Stimulated activated CD4-positive, alpha-beta T cell treated with anti-CD3 and anti-CD28 coated beads, Interleukin-1b, Interleukin-23, amount 100 ng/mL, for 24 hours (primary cell): ENCODE results near the gene IL20RA.
A peak's percentile ranks its signal among the peaks of the same experiment; 100 is the strongest.
"Not testable (repeated sequence)": the region's sequence is repeated elsewhere in the genome, so short reads cannot be mapped to it uniquely, and the experiment has no call there.

Experiments
- DNase-seq, 4 experiments: peaks; one replicate each; pipeline ENCODE4 v3.0.0-alpha.2; 2020; ENCODE audit warnings: low read depth in 4 of 4, low spot score in 1 of 4

Gene IL20RA

GRCh38 chr6:137044366-137045221, at the start of gene IL20RA:
TSS of gene IL20RA (minus strand) at chr6:137044965. CDS start at chr6:137044728, 237 bp downstream.
- DNase-seq = no peak

DNA sequence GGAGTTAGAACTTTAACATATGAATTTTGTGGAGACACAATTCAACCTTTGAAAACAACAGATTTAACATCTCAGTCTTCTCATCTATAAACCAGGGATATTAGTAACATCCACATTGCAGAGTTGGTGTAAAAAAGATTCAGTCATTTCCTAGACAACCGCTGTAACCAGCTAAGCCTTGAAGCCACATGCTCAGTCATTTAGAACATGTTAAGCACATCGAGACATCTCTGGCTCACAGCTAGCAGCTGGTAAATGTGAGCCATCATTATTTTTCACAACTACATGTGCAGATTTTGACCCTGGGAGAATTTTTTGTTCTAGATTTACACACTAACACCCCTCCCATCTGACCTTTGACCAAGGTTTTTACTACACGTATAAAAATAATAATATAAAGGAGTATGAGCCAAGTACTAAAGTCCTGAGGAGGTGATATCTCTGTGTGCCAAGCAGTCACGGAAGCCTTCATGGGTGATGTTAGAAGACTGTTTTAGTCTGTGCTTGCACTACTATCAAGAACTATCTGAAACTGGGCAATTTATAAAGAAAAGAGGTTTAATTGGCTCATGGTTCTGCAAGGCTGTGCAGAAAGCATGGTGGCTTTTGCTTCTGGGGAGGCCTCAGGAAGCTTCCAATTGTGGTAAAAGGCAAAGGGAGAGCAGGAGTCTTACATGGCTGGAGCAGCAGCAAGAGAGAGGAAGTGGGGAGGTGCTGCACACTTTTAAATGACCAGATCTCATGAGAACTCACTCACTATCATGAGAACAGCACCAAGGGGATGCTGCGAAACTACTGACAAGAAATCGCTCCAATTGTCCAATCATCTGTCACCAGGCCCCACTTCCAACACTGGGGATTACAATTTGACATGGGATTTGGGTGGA, 48.7 kb upstream of the IL20RA start:
- no peak for DNase-seq

DNA sequence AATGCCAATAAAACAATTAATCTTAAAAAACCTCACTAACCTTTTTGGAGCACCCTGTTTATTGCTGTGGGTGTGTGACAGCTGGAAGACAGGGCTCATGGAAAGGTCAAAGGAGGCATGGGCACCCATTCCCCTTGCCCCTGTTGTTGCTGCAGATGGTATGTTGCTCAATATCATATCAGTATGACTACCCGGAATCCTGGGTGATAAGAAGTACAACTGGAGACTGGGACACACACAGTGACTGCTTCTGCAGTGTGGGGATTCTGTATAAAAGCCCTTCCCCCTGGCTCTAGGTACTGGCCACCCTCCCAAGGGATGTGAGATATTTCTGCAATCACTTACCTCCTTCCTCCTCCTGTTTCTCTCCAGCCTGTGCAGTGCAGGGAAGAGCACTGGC, 47.3 kb upstream of the IL20RA start:
- DNase-seq = no peak

- DNase-seq = no peak
Measured at GRCh38 chr6:137089305-137089704, 44.5 kb upstream of the IL20RA start.

DNA sequence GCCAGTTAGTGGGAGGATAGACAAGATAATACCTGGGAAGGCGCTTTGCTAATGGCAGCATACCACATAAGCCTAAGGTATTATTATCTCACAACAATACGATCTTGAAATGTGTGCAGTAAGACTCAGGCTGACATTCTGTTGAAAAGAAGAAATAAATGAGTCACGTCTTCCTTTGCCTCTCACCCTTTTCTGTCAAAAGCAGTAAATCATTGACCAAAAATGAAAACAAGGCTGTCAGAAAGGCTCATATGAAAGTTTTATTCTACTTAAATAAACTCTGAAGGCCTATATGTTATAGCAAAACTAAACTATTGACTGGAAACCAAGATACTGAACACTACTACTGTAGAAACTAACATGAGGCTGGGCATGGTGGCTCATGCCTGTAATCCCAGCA, 43.1 kb upstream of the IL20RA start:
- no peak for DNase-seq

- DNase-seq = no peak
Measured at GRCh38 chr6:137086031-137086430, 41.3 kb upstream of the IL20RA start.

DNA sequence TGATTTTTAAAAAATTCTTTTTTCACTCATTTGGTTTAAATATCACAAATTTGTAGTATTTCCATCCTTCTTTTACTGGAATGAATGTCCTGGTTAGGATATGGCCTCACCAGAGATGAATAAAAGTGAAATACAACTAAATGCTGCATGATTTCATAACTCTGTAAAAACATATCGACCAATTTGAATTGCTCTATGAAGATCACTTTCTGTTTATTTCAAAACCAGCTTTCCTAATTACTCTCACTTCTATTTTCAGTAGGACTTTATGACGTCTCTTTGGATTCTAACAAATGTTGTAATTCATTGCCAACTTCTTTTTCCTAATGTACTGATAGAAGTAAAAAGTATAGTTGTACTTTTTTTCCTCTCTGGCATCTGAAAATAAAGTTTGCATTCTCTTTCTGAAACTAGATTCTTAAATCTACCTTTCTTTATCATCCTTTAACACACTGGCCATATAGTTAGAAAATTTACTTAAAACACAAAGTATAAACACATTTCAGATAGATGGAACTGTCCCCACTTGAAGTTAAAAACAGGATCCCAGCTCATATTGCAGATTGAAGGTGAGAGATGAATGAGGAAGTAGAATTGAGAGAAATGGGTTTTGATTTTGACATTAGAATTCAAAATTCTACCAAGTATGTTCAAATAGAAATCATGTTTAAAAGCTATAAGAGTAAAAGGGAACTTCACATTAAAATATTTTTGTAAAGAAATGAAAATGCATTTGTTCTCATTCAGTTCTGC, 40.3 kb upstream of the IL20RA start:
- DNase-seq = no peak

DNA sequence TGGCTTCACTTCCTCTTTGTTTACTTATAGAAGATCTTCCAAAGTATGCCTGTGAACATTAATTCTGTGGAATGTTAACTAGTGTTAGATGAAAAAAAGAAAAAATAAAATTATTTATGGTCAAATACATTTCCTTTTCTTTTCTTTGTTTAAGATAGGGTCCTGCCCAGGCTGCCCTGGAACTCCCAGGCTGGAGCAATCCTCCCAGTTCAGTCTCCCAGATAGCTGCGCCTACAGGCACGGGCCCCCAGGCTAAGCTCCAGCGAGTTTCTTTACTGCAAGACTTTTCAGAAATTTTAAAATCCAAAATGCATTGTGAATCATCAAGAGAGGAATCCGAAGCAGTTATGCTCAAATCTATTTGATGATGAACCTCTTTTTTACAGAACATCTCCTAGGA, 39.3 kb upstream of the IL20RA start:
- DNase-seq = no peak

DNA sequence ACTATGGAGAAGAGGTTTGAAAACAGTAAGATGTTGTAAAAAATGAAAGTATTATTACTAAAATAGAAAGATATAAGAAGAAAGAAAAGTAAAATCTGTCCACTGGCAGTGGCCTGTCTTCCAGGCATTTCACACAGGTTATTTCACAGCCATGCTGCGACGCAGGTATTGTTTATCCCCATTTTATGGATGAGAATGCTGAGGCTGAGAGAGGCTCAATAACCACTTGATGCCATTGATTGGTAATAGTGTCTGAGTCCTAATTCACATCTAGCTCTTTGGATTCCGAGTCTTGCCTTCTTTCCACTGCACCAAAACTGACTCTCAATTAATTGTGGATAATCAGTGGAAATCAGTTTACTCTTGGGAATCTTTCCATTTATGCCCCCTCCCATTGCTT, 37.2 kb upstream of the IL20RA start:
- no peak for DNase-seq

GRCh38 chr6:137080711-137081110, 35.9 kb upstream of the IL20RA start:
- no peak for DNase-seq

DNA sequence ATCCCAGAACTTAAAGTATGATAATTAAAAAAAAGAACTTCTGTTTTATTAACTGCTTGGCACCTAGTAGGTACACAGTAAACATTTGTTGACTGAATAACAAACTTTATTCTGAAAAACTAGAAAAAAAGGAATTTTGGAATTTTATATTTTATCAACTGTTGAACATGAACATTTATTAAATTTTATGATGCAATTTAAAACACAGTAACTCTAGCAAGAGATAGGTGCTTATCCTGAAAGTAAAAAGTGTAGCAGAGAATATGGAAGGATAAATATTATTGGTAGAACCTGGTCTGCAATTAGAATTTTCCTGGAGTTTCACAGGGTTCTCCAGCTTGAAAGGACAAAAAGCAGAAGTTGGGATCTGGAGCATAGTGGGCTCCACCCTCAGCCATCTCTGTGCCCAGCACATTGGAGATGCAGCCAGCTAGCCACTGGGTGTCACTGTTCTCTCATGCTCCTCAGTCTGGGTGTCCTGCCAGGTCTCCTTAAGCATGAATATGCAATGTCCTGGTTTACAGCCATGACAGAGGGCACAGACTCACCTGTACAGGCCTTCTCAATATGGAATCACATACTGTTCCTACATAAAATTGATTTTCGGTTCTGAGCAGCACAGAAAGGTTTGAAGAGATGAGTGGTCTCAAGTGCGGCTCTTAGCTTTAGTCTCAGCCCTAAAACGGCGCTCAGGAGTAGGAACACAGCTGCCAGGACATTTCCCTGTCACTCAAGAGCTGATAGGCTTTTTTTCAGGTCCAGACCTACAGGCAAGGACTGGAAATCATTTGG, 31.7 kb upstream of the IL20RA start:
- peak; percentile 7 to 36 (median 18) for DNase-seq

DNA sequence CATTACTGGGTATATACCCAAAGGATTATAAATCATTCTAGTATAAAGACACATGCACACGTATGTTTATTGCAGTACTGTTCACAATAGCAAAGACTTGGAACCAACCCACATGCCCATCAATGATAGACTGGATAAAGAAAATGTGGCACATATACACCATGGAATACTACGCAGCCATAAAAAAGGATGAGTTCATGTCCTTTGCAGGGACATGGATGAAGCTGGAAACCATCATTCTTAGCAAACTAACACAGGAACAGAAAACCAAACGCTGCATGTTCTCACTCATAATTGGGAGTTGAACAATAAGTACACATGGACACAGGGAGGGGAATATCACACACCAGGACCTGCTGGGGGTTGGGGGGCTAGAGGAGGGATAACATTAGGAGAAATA, 31.0 kb upstream of the IL20RA start:
- DNase-seq = not testable (repeated sequence)

- DNase-seq = no peak
Measured at GRCh38 chr6:137070303-137070702, 25.5 kb upstream of the IL20RA start.

DNA sequence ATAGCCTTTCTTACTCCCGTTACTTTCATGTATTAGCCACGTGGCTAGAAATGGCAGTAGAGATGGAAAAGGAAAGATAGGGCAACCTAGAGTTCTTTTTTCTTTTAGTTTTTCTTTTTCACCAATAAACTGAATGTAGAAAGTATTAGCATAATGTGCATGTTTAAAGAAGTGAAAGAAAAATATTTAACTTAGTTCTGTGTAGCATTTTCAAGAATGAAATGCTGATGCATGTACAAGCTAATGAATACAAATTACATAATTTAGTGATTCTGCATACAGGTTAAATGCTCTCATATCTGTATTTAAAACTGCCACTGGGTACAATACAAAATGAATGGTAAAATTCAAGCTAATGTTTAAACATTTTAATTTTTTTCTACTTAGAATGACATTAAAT, 22.6 kb upstream of the IL20RA start:
- no peak for DNase-seq

DNA sequence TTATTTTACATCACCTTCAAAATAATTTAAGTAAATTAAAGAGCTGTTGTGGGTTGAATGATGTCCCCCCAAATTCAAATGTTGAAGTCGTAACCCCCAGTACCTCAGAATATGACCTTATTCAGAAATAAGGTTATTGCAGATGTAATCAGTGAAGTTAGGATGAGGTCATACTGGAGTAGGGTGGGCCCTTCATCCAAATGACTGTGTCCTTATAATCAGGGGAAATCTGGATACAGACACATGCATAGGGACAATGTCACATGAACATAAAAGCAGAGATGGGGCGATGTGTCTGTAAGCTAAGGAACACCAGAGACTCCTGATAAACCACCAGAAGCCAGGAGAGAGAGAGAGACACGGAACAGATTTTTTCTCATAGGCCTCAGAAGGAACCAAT, 13.3 kb upstream of the IL20RA start:
- no peak for DNase-seq

GRCh38 chr6:137056121-137056880, 11.5 kb upstream of the IL20RA start:
- DNase-seq = no peak

- no peak for DNase-seq
Measured at GRCh38 chr6:137051790-137052472, 7.2 kb upstream of the IL20RA start.

- no peak for DNase-seq
Measured at GRCh38 chr6:137049095-137049494, 4.3 kb upstream of the IL20RA start.

DNA sequence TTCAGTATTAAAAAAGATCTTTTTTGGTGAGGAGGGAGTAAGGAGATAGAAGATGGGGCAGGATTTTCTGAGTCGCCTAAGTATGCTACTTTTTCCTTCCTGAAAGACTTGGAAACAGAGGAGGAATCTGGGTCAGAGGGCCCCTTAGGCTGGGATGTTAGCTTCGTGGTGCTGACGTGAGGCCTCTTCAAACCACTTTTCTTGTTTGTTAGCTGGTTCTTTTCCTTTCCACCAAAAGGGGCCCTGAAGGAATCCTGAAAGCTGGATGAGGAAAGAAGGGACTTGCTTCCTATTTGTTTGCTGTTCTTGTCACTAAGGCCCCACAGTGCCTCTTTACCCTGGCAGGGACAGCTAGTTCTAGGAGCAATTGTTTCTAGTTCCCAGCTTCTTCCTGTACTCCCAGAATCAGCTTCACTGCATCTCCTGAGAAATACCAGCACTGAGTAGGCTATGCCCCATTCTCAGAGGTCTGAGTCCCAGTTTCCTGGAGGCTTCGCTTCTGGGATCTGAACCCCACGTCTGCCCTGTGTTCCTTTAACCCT, 2.2 kb upstream of the IL20RA start:
- DNase-seq = no peak
